ENCODE measurements around the gene TMEM212. TPM values are rescaled to one million over a fixed set of nuclear protein-coding genes. Genes with fewer than 3 reads are reported as not detected.

TMEM212 gene
- total and polyA plus RNA-seq, 2 donors (not counting 3 experiments of a cell fraction or from before 2014, with no cell fraction given) = not detected

DNA sequence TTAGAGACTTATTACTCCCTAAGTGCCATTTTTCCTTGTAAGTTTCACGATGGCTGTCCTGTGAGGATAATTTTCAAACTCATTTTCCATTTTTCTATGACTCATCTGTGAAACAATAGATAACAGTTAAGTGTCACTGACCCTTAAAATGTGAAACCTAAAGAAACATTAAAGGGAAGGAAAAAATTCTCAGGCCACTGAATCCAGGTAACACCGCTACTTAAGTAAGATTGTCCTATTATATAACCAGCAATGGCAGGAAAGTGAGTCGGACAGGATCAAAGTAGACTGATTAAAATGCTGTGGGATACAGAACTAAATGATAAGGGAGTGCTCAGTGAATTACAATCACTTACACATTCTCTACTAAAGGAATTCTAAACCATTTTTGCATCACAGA is 45.3 kb upstream of the TMEM212 start:
- intact Hi-C loops (cut with micrococcal nuclease) (no loop called here), dilution Hi-C loops (cut with MboI; ENCODE audit: extremely low pct_ligation_motif_present, low sequenced_read_pairs) (no loop called here)
- Histone ChIP-seq H3K27me3 (ENCODE audit: control insufficient read depth in 2 of 2, insufficient read depth in 2 of 2, low read length in 2 of 2) (no peaks in the 10 kb centered on the region), H3K9me1 (replicated peaks; ENCODE audit: control insufficient read depth, extremely low read depth, insufficient read depth, low read length) (no peaks in the 10 kb centered on the region), H4K20me1 (replicated peaks; ENCODE audit: control insufficient read depth, extremely low read depth, insufficient read depth, low read length) (no peaks in the 10 kb centered on the region), H3K9ac (replicated peaks; ENCODE audit: extremely low read depth, insufficient read depth, low read length) (peak overlapping the region; percentile 68), H3K36me3 (ENCODE audit: control insufficient read depth in 2 of 2, extremely low read depth in 1 of 2, insufficient read depth in 2 of 2, low read length in 2 of 2) (no peaks in the 10 kb centered on the region), H2AFZ (ENCODE audit: low read depth, low read length) (no peak overlapping the region), H3K27ac (ENCODE audit: insufficient read depth, low read depth, low read length) (peak overlapping the region; percentile 82), H3K4me1 (ENCODE audit: control insufficient read depth, extremely low read depth, insufficient read depth, low read length) (peaks cover 53% of the 10 kb centered on the region), H3K4me2 (ENCODE audit: insufficient read depth, low read length) (peak overlapping the region; percentile 54), H3K79me2 (ENCODE audit: control insufficient read depth, insufficient read depth, low read length) (peaks cover 55% of the 10 kb centered on the region), H3K9me3 (replicated peaks; ENCODE audit: control insufficient read depth, insufficient read depth, low read length) (no peaks in the 10 kb centered on the region), H3K4me3 (replicated peaks in 1 of 3; ENCODE audit: insufficient read depth in 1 of 3, low read depth in 1 of 3, low read length in 3 of 3) (no peak overlapping the region)
- no TSS peak for BruUV-seq (replicated peaks)
- TF ChIP-seq FOS (IDR thresholded peaks at IDR 0.05; ENCODE audit: borderline replicate concordance, insufficient read depth, low read length) = peak; percentile 80
- no peak for TF ChIP-seq POLR2A (IDR thresholded peaks at IDR 0.05; ENCODE audit: low read depth, low read length)
- TF ChIP-seq JUN (IDR thresholded peaks at IDR 0.05; ENCODE audit: borderline replicate concordance, insufficient read depth, insufficient read length, low read depth) = peak; percentile 77
- no peak for TF ChIP-seq POLR2AphosphoS5 (IDR thresholded peaks at IDR 0.05; ENCODE audit: insufficient read depth, low read depth, low read length)
- TF ChIP-seq MYC (IDR thresholded peaks at IDR 0.05; ENCODE audit: low read depth, low read length) = no peak
- no peak for TF ChIP-seq GATA2 (IDR thresholded peaks at IDR 0.05; ENCODE audit: insufficient read depth, insufficient read length, low read depth, low read length)
- peak; percentile 59 for FAIRE-seq
- CTCF ChIA-PET = no interaction called here
- peak; percentile 89 for DNase-seq (ENCODE audit: low read depth, low spot score)
- POLR2A ChIA-PET = no interaction called here

GRCh38 chr3:171799501-171799900 is 43.6 kb upstream of the TMEM212 start:
- peak overlapping the region; percentile 26 for H3K27ac ChIP-seq (ENCODE audit: insufficient read depth, low read depth, low read length)
- no TSS peak for BruUV-seq (replicated peaks)
- POLR2A ChIA-PET = no interaction called here

More at GRCh38 chr3:171799501-171799900, 43.6 kb upstream of the TMEM212 start:
- Histone ChIP-seq H3K27me3 (ENCODE audit: control insufficient read depth in 2 of 2, insufficient read depth in 2 of 2, low read length in 2 of 2) (no peaks in the 10 kb centered on the region), H4K20me1 (replicated peaks; ENCODE audit: control insufficient read depth, extremely low read depth, insufficient read depth, low read length) (no peaks in the 10 kb centered on the region), H3K9me3 (replicated peaks; ENCODE audit: control insufficient read depth, insufficient read depth, low read length) (no peaks in the 10 kb centered on the region), H3K36me3 (ENCODE audit: control insufficient read depth in 2 of 2, extremely low read depth in 1 of 2, insufficient read depth in 2 of 2, low read length in 2 of 2) (no peaks in the 10 kb centered on the region), H2AFZ (ENCODE audit: low read depth, low read length) (no peak overlapping the region), H3K4me3 (replicated peaks in 1 of 3; ENCODE audit: insufficient read depth in 1 of 3, low read depth in 1 of 3, low read length in 3 of 3) (no peak overlapping the region), H3K79me2 (ENCODE audit: control insufficient read depth, insufficient read depth, low read length) (peaks cover 65% of the 10 kb centered on the region), H3K4me1 (ENCODE audit: control insufficient read depth, extremely low read depth, insufficient read depth, low read length) (peaks cover 62% of the 10 kb centered on the region), H3K9me1 (replicated peaks; ENCODE audit: control insufficient read depth, extremely low read depth, insufficient read depth, low read length) (no peaks in the 10 kb centered on the region), H3K9ac (replicated peaks; ENCODE audit: extremely low read depth, insufficient read depth, low read length) (no peak overlapping the region), H3K4me2 (ENCODE audit: insufficient read depth, low read length) (no peak overlapping the region)
- FAIRE-seq (no peak), DNase-seq (ENCODE audit: low read depth, low spot score) (no peak)
- TF ChIP-seq GATA2 (IDR thresholded peaks at IDR 0.05; ENCODE audit: insufficient read depth, insufficient read length, low read depth, low read length) (no peak), MYC (IDR thresholded peaks at IDR 0.05; ENCODE audit: low read depth, low read length) (no peak), FOS (IDR thresholded peaks at IDR 0.05; ENCODE audit: borderline replicate concordance, insufficient read depth, low read length) (no peak)
- intact Hi-C loops (cut with micrococcal nuclease) (no loop called here), dilution Hi-C loops (cut with MboI; ENCODE audit: extremely low pct_ligation_motif_present, low sequenced_read_pairs) (no loop called here)
- CTCF ChIA-PET = no interaction called here

All from endothelial cell of umbilical vein (primary cell).